ENCODE data around the gene GPR25.

- TF ChIP-seq YY1 (IDR thresholded peaks at IDR 0.05; ENCODE audit: extremely low read depth, insufficient replicate concordance, low read depth, low read length): no peak
- TF ChIP-seq REST (IDR thresholded peaks at IDR 0.05; ENCODE audit: low read depth): no peak
- TF ChIP-seq CTCF (IDR thresholded peaks at IDR 0.05 in 2 of 3, conservative IDR thresholded peaks at IDR 0.05 in 1 of 3; ENCODE audit: borderline replicate concordance in 1 of 3, insufficient read depth in 1 of 3, low read depth in 2 of 3, low read length in 2 of 3): no peak
- TF ChIP-seq POLR2A (IDR thresholded peaks at IDR 0.05; ENCODE audit: borderline replicate concordance, extremely low read depth, insufficient read depth, insufficient read length): no peak
- TF ChIP-seq POLR2AphosphoS5 (IDR thresholded peaks at IDR 0.05; ENCODE audit: low read depth, low read length): no peak
- no peak for TF ChIP-seq EGR1 (IDR thresholded peaks at IDR 0.05; ENCODE audit: low read depth)
- TF ChIP-seq CEBPB (IDR thresholded peaks at IDR 0.05; ENCODE audit: low read depth): no peak
Observed at GRCh38 chr1:200890027-200890426, 17.2 kb downstream of the GPR25 start.

All from HCT116 (cell line).